ENCODE data around the gene DOCK4.

The DOCK4 gene

DNA sequence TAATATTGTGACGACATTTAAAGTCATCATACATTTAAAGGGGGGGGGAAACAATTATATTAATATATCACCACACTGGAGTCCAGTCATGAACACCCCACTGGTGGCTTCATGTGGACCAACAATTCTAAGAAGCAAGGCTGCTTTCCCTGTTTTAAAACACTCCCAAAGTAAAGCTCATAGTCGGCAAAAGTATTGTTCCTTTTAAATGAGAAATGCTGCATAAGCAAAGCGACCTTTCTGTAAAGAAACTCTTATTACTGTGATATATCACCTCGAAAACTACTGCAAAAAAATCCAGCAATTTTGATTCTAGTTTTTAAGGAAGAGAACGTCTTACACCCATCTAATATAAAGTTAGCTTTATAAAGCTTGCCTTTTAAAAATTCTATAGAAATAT, 112.8 kb downstream of the DOCK4 start:
- Histone ChIP-seq H3K27me3 (ENCODE audit: insufficient read depth, low read length) (no peaks in the 10 kb centered on the region), H3K4me1 (ENCODE audit: control insufficient read depth in 1 of 2, insufficient read depth in 2 of 2, low read length in 2 of 2) (no peaks in the 10 kb centered on the region), H3K9me3 (ENCODE audit: insufficient read depth, low read depth, low read length) (no peaks in the 10 kb centered on the region), H3K79me2 (ENCODE audit: control insufficient read depth, insufficient read depth, low read length, poor library complexity) (peaks cover 2% of the 10 kb centered on the region), H3K18ac (ENCODE audit: low read length) (no peak overlapping the region), H4K12ac (ENCODE audit: low read depth, low read length) (no peak overlapping the region), H3K23ac (ENCODE audit: low read length) (no peak overlapping the region), H3K14ac (ENCODE audit: low read length) (no peak overlapping the region), H4K91ac (ENCODE audit: low read depth, low read length) (no peak overlapping the region), H3K27ac (ENCODE audit: low read depth, low read length) (no peak overlapping the region), H2BK12ac (ENCODE audit: low read length) (no peak overlapping the region), H3K36me3 (ENCODE audit: control insufficient read depth in 1 of 2, insufficient read depth in 2 of 2, low read length in 2 of 2) (peaks cover 0 to 2% of the 10 kb centered on the region in 2 experiments), H3K4me3 (ENCODE audit: low read depth, low read length) (no peak overlapping the region), H3K79me1 (ENCODE audit: low read length) (no peaks in the 10 kb centered on the region), H3K4me2 (ENCODE audit: low read length) (no peak overlapping the region), H2AFZ (ENCODE audit: insufficient read depth, low read length, poor library complexity) (no peak overlapping the region), H2AK5ac (ENCODE audit: low read length) (no peak overlapping the region), H3K9ac (ENCODE audit: low read length) (no peak overlapping the region), H3K4ac (ENCODE audit: low read depth, low read length) (no peak overlapping the region), H4K8ac (ENCODE audit: low read depth, low read length) (no peak overlapping the region), H2BK5ac (ENCODE audit: low read depth, low read length, poor library complexity) (no peak overlapping the region), H2BK120ac (ENCODE audit: insufficient read depth, low read length, poor library complexity) (no peak overlapping the region)
- no CpG with 5 or more reads among the region's 5 CpGs for WGBS (ENCODE audit: extremely low coverage, insufficient coverage, insufficient read length)
- no peak for DNase-seq

DNA sequence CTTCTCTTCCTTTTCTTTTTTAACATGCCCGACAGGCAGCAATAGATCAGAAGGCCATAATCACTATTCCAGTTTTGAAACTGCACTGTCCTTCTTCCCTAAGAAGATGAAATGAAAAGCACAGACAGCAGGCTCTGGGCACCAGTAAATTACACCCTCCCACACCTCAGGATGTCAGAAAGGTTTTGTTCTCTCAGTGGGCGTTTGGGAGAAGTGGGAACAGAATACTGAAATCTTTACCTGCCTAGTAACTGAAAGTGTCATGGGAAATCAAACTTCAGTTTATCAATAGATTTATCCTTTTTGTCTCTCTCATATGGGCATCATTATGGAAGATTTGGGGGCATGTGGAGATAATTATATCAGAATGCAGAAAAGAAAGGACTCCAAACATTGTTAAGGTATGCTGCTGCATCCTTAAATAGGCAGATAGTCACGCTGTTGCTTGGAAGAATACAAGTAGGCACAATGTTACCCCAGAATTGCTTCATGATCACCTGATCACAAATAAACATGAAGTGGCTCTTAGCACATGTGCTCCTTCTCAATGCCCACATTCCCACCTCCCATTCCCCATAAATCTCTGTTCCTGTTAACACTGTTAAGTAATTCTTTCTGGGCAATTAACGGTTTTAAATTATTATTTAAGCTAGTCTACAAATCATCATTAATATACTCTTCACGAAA, 113.3 kb downstream of the DOCK4 start:
- Histone ChIP-seq H3K79me1 (ENCODE audit: low read length) (no peaks in the 10 kb centered on the region), H3K4me3 (ENCODE audit: low read depth, low read length) (no peak overlapping the region), H3K23ac (ENCODE audit: low read length) (no peak overlapping the region), H2BK5ac (ENCODE audit: low read depth, low read length, poor library complexity) (no peak overlapping the region), H4K8ac (ENCODE audit: low read depth, low read length) (no peak overlapping the region), H3K4me2 (ENCODE audit: low read length) (no peak overlapping the region), H3K4me1 (ENCODE audit: control insufficient read depth in 1 of 2, insufficient read depth in 2 of 2, low read length in 2 of 2) (no peaks in the 10 kb centered on the region), H3K27me3 (ENCODE audit: insufficient read depth, low read length) (no peaks in the 10 kb centered on the region), H3K27ac (ENCODE audit: low read depth, low read length) (no peak overlapping the region), H2AFZ (ENCODE audit: insufficient read depth, low read length, poor library complexity) (no peak overlapping the region), H3K79me2 (ENCODE audit: control insufficient read depth, insufficient read depth, low read length, poor library complexity) (peaks cover 2% of the 10 kb centered on the region), H2AK5ac (ENCODE audit: low read length) (no peak overlapping the region), H3K18ac (ENCODE audit: low read length) (no peak overlapping the region), H3K9ac (ENCODE audit: low read length) (no peak overlapping the region), H4K12ac (ENCODE audit: low read depth, low read length) (no peak overlapping the region), H2BK12ac (ENCODE audit: low read length) (no peak overlapping the region), H3K4ac (ENCODE audit: low read depth, low read length) (no peak overlapping the region), H4K91ac (ENCODE audit: low read depth, low read length) (no peak overlapping the region), H3K36me3 (ENCODE audit: control insufficient read depth in 1 of 2, insufficient read depth in 2 of 2, low read length in 2 of 2) (peaks cover 0 to 2% of the 10 kb centered on the region in 2 experiments), H2BK120ac (ENCODE audit: insufficient read depth, low read length, poor library complexity) (no peak overlapping the region), H3K14ac (ENCODE audit: low read length) (no peak overlapping the region), H3K9me3 (ENCODE audit: insufficient read depth, low read depth, low read length) (no peaks in the 10 kb centered on the region)
- no peak for DNase-seq
- WGBS (ENCODE audit: extremely low coverage, insufficient coverage, insufficient read length): no CpG with 5 or more reads among the region's 5 CpGs

DNA sequence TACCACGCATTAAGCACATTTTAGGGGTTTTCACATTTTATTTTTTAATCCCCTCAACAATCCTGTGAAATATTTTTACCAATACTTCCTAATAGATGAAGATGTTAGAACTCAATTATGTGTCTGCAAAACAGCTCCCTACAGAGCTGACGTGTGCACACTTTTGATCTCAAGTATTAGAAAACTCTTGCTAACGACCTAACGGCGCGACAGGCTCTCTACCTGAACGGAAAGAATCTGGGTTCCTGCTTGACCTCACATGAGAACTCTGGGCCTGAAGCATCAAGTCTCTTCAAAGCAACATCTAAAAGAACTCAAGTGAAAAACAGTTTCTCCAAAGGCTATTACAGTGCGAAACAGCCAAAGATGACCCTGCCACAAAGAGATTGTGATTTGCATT, 113.9 kb downstream of the DOCK4 start:
- Histone ChIP-seq H4K8ac (ENCODE audit: low read depth, low read length) (no peak overlapping the region), H3K4ac (ENCODE audit: low read depth, low read length) (no peak overlapping the region), H2AK5ac (ENCODE audit: low read length) (no peak overlapping the region), H3K9me3 (ENCODE audit: insufficient read depth, low read depth, low read length) (no peaks in the 10 kb centered on the region), H4K12ac (ENCODE audit: low read depth, low read length) (no peak overlapping the region), H2BK5ac (ENCODE audit: low read depth, low read length, poor library complexity) (no peak overlapping the region), H3K14ac (ENCODE audit: low read length) (no peak overlapping the region), H3K4me3 (ENCODE audit: low read depth, low read length) (no peak overlapping the region), H3K27ac (ENCODE audit: low read depth, low read length) (no peak overlapping the region), H3K4me2 (ENCODE audit: low read length) (no peak overlapping the region), H3K79me1 (ENCODE audit: low read length) (no peaks in the 10 kb centered on the region), H3K18ac (ENCODE audit: low read length) (no peak overlapping the region), H2AFZ (ENCODE audit: insufficient read depth, low read length, poor library complexity) (no peak overlapping the region), H3K4me1 (ENCODE audit: control insufficient read depth in 1 of 2, insufficient read depth in 2 of 2, low read length in 2 of 2) (no peaks in the 10 kb centered on the region), H3K27me3 (ENCODE audit: insufficient read depth, low read length) (no peaks in the 10 kb centered on the region), H3K79me2 (ENCODE audit: control insufficient read depth, insufficient read depth, low read length, poor library complexity) (peaks cover 2% of the 10 kb centered on the region), H3K36me3 (ENCODE audit: control insufficient read depth in 1 of 2, insufficient read depth in 2 of 2, low read length in 2 of 2) (peaks cover 0 to 2% of the 10 kb centered on the region in 2 experiments), H2BK120ac (ENCODE audit: insufficient read depth, low read length, poor library complexity) (no peak overlapping the region), H3K23ac (ENCODE audit: low read length) (no peak overlapping the region), H3K9ac (ENCODE audit: low read length) (no peak overlapping the region), H4K91ac (ENCODE audit: low read depth, low read length) (no peak overlapping the region), H2BK12ac (ENCODE audit: low read length) (no peak overlapping the region)
- no peak for DNase-seq
- no CpG with 5 or more reads among the region's 8 CpGs for WGBS (ENCODE audit: extremely low coverage, insufficient coverage, insufficient read length)

DNA sequence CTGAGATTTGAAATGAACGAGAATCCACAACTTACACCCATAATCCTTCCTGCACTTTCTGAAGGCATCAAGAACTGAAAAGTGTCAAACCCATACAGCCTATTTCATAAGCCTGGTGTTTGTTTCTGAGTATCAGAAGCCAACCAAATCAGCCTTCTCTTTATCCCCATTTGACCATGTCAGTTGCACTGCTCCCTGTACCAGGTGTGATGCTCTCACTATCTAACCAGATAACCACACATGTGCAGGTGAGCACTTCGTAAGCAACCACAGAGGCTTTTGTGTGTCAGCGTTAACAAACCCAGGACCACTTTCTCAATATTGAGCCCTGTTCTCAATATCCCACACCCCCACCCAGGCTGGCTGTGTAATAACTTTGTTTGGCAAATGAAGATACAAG, 114.4 kb downstream of the DOCK4 start:
- H3K23ac ChIP-seq (ENCODE audit: low read length): no peak overlapping the region
- no peak overlapping the region for H2BK5ac ChIP-seq (ENCODE audit: low read depth, low read length, poor library complexity)
- H3K79me1 ChIP-seq (ENCODE audit: low read length): no peaks in the 10 kb centered on the region
- H2BK12ac ChIP-seq (ENCODE audit: low read length): no peak overlapping the region
- H3K14ac ChIP-seq (ENCODE audit: low read length): no peak overlapping the region
- no peak overlapping the region for H4K8ac ChIP-seq (ENCODE audit: low read depth, low read length)
- H2BK120ac ChIP-seq (ENCODE audit: insufficient read depth, low read length, poor library complexity): no peak overlapping the region
- H3K9ac ChIP-seq (ENCODE audit: low read length): no peak overlapping the region
- no peak overlapping the region for H2AFZ ChIP-seq (ENCODE audit: insufficient read depth, low read length, poor library complexity)
- H4K91ac ChIP-seq (ENCODE audit: low read depth, low read length): no peak overlapping the region
- H3K79me2 ChIP-seq (ENCODE audit: control insufficient read depth, insufficient read depth, low read length, poor library complexity): peaks cover 2% of the 10 kb centered on the region
- no peak overlapping the region for H3K27ac ChIP-seq (ENCODE audit: low read depth, low read length)
- H3K18ac ChIP-seq (ENCODE audit: low read length): peak overlapping the region; percentile 37
- H3K27me3 ChIP-seq (ENCODE audit: insufficient read depth, low read length): no peaks in the 10 kb centered on the region
- DNase-seq: no peak
- no peak overlapping the region for H4K12ac ChIP-seq (ENCODE audit: low read depth, low read length)
- H3K4ac ChIP-seq (ENCODE audit: low read depth, low read length): peak overlapping the region; percentile 36
- no peaks in the 10 kb centered on the region for H3K9me3 ChIP-seq (ENCODE audit: insufficient read depth, low read depth, low read length)
- no peak overlapping the region for H3K4me3 ChIP-seq (ENCODE audit: low read depth, low read length)
- no peak overlapping the region for H2AK5ac ChIP-seq (ENCODE audit: low read length)
- WGBS (ENCODE audit: extremely low coverage, insufficient coverage, insufficient read length): no CpG with 5 or more reads among the region's 3 CpGs
- peaks cover 0 to 2% of the 10 kb centered on the region in 2 experiments for H3K36me3 ChIP-seq (ENCODE audit: control insufficient read depth in 1 of 2, insufficient read depth in 2 of 2, low read length in 2 of 2)
- no peaks in the 10 kb centered on the region for H3K4me1 ChIP-seq (ENCODE audit: control insufficient read depth in 1 of 2, insufficient read depth in 2 of 2, low read length in 2 of 2)
- H3K4me2 ChIP-seq (ENCODE audit: low read length): no peak overlapping the region

Data from trophoblast cell (in vitro differentiated cells and primary cell).